NCI-H226 (cell line): ENCODE data around the gene KDM2A.
A peak's percentile ranks its signal among the peaks of the same experiment; 100 is the strongest.
"Not testable (repeated sequence)": the region's sequence is repeated elsewhere in the genome, so short reads cannot be mapped to it uniquely, and the experiment has no call there.

Experiments used
- DNase-seq: peaks from one replicate; pipeline ENCODE4 v3.0.0-alpha.2; 2015

KDM2A gene

DNA sequence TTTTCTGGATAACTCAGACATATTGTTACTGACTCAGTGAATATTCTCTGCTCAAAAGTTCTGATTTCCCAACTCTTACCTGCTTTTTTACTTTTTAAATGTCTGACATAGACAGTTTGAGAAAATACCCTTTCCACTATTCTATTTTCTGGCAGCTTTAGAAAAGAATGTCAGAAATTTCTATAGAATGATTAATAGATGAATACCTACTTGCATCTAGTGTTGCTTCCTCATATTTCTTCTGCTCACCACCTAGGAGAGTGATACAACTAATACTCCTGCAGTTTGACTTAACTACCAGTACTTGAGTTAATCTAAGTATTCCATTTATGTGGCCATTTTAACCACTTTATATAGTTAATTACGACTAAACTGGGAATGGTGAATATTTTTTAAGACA is 55.2 kb downstream of the KDM2A start:
- no peak for DNase-seq

- DNase-seq, result peak; percentile 4
These were observed 58.6 kb downstream of the KDM2A start for GRCh38 chr11:67177399-67178281.

GRCh38 chr11:67178421-67178820 is 59.4 kb downstream of the KDM2A start:
- peak; percentile 15 for DNase-seq

DNA sequence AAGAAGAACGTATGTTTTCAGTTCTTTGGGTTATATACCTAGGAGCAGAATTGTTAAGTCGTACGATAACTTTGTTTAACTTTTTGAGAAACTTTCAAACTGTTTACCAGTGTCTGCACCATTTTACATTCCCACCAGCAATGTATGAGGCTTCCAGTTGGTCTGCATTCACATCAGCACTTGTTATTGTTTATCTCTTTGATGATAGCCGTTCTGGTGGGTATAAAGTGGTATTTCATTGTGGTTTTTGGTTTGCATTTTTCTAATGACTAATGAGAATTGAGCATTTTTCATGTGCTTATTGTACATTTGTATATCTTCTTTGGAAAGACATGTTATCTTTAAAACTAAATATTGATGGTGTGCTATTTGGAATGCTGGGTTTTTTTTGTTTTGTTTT is 59.8 kb downstream of the KDM2A start:
- peak; percentile 21 for DNase-seq

DNA sequence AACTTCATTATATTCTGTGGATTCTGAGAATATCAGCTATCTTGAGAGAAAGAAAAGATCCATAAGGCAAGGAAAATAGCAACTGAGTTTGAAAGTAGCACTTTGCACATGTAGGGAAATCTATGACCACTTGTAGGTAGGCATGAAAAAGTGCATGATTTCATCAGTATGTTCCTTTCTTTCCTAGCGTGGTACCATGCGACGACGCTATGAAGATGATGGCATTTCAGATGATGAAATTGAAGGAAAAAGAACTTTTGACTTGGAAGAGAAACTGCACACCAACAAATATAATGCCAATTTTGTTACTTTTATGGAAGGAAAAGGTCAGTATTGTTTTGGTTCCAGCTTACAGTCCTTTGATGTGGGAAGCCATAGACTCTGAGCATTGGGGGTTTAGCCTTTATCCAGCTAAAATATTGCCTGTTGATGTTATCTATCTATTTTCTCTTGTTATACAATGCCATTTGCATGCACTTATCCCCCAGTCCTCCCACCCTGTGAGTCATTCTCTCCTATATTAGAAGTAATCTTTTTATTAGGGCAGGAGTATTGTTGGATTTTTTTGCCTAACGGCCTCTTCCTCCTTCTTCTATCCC is 60.9 kb downstream of the KDM2A start:
- no peak for DNase-seq

DNA sequence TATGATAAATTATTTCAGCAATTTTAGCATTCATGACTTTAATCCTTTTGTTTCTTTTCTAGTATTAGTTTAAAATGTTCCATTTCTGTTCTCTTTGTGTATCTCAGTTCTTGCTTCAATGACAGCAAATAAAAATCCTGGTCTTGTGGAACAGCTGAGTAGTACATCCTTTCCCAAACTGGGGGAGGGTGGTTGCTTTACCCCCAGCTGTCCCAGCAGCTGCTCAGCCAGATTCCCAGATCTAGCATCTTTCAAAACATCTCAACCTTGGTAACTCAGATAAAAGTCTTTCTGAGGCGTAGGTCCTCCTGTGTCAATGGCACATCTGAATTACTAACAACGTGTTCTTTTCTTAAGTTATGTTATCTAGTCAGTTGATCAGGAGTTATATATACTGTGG is 75.0 kb downstream of the KDM2A start:
- no peak for DNase-seq

DNA sequence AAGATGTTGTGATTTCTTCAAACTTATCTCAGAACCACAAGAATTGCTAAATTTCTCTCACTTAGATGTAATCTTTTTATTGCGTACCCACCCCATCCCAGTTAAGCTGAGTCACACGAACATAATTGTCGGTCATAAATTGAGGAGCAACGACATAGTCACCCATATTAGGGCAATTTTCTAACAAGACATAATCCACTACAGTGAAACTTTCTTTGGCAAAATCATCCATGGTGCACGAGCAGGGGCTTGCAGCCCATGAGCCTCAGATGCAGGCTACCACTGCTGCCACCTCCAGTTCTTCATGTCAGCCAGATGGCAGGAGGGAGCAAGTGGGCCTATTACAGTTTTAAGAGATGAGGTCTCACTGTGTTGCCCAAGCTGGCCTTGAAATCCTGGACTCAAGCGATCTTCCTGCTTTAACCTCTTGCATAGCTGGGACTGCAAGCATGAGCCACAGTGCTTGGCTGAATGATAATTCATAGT is 77.0 kb downstream of the KDM2A start:
- DNase-seq, result no peak

DNA sequence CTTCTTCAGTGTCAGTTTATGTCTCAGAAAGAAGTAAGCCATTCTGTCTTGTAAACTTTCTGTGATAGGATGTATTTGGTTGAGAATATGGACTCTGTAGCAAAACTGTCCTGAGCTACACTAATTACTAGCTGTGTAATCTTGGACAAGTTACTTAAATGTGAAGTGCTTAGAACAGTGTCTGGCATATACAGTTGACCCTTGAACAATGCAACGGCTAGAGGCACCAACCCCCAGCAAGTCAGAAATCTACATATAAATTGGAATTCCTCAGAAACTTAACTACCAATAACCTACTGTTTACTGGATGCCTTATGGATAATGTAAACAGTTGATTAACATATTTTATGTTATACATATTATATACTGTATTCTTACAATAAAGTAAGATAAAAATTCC is 78.5 kb downstream of the KDM2A start:
- no peak for DNase-seq

DNA sequence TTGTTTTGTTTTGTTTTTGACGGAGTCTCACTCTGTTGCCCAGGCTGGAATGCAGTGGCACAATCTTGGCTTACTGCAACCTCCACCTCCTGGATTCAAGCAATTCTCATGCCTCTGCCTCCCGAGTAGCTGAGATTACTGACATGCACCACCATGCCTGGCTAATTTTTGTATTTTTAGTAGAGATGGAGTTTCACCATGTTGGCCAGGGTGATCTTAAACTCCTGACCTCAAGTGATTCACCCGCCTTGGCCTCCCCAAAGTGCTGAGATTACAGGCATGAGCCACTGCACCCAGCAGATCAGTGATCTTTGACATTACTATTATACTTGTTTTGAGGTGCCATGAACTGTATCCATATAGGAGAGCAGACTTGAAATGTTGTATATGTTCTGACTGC is 79.7 kb downstream of the KDM2A start:
- not testable (repeated sequence) for DNase-seq

GRCh38 chr11:67199751-67200150 is 80.7 kb downstream of the KDM2A start:
- DNase-seq, result no peak

DNA sequence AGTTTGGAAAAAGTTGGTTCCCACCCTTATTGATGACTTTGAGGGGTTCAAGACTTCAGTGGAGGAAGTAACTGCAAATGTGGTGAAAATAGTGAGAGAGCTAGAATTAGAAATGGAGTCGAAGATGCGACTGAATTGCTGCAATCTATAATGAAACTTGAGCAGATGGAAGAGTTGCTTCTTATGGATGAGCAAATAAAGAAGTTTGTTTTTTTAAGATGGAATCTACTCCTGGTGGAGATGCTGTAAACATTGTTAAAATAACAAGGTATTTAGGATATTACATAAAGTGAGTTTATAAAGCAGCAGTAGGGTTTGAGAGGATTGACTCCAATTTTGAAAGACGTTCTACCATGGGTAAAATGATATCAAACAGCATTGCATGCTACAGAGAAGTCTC is 83.0 kb downstream of the KDM2A start:
- DNase-seq, result no peak

- no peak for DNase-seq
These were observed 85.8 kb downstream of the KDM2A start for GRCh38 chr11:67204822-67205221.

DNA sequence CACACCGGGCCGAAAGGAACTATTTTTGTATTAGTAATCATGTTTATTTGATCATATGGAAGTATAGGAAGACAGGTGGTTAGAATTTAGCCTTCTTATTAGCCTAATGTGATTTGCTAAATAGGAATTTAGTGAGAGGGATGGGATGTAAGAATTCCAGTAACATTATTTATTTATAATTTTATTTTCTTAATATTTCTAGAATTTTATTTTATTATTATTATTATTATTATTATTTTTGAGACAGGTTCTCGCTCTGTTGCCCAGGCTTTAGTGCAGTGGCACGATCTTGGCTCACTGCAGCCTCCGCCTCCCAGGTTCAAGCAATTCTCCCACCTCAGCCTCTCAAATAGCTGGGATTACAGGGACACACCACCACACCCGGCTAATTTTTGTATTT is 90.2 kb downstream of the KDM2A start:
- not testable (repeated sequence) for DNase-seq

DNA sequence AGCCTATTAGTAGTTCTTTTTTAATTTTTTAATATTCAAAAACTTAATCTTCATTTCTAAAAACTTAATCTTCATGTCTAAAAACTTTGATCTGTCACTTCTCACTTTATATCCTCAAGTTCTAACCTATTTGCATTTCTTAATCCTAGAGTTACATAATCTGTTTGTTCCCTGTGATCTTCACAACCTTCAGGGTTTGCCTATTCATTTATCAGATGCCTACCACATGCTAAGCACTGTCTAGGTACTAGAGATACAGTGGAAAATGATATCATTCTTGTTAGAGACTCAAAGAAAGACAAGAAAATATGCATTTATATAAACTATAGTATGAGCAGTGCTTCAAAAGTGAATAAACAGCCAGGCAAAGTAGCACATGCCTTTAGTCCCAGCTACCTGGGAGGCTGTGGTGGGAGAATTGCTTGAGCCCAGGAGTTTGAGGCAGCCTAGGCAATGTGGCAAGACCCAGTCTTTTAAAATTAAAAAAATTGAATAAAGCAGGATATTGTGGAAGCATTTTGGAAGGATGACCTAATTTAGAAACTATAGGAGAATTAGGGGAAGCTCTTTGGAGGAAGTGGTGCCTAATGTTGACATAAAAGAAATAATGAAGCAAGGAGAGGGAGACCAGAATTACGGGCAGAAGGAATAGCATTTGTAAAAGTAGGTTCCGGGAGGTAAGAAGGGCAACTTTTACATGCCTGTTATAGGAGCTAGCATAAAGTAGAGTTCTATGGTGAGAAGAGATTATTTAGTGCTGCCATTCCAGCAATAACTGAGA is 92.8 kb downstream of the KDM2A start:
- DNase-seq, result no peak

GRCh38 chr11:67213178-67213621 is 94.1 kb downstream of the KDM2A start:
- no peak for DNase-seq

DNA sequence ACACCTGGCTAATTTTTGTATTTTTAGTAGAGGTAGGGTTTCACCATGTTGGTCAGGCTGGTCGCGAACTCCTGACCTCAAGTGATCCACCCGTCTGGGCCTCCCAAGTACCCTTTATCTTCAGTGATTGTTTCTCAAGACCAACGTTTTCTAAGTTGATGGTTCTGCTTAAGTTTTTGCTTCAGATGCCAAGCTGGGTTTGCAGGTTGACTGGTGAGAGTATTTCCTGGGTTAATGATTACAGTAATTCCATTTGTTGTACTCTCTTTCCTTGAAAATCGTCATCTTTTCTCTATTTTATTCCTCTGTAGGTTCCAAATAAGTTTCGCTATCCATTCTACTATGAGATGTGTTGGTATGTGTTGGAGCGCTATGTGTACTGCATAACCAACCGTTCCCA is 108.7 kb downstream of the KDM2A start:
- DNase-seq, result no peak

GRCh38 chr11:67230406-67230805 is 111.3 kb downstream of the KDM2A start:
- no peak for DNase-seq

DNA sequence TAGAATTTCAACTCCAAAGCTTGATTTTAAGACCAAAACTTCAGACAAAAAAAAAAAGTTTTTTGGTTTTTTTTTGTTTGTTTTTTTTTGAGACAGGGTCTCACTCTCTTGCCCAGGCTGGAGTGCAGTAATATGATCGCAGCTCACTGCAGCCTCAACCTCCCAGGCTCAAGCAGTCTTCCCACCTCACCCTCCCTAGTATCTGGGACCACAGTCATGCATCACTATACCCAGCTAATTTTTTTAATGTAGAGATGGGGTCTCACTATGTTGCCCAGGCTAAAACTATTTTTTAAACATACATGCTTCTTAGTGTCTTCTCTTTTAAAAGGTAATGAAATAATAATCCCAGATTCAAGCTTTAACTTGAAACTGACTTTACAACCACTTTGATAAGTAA is 111.8 kb downstream of the KDM2A start:
- no peak for DNase-seq

- DNase-seq, result no peak
These were observed 114.6 kb downstream of the KDM2A start for GRCh38 chr11:67233584-67234190.

GRCh38 chr11:67234571-67234970 is 115.5 kb downstream of the KDM2A start:
- DNase-seq, result not testable (repeated sequence)

GRCh38 chr11:67237574-67237973 is 118.5 kb downstream of the KDM2A start:
- DNase-seq, result no peak

DNA sequence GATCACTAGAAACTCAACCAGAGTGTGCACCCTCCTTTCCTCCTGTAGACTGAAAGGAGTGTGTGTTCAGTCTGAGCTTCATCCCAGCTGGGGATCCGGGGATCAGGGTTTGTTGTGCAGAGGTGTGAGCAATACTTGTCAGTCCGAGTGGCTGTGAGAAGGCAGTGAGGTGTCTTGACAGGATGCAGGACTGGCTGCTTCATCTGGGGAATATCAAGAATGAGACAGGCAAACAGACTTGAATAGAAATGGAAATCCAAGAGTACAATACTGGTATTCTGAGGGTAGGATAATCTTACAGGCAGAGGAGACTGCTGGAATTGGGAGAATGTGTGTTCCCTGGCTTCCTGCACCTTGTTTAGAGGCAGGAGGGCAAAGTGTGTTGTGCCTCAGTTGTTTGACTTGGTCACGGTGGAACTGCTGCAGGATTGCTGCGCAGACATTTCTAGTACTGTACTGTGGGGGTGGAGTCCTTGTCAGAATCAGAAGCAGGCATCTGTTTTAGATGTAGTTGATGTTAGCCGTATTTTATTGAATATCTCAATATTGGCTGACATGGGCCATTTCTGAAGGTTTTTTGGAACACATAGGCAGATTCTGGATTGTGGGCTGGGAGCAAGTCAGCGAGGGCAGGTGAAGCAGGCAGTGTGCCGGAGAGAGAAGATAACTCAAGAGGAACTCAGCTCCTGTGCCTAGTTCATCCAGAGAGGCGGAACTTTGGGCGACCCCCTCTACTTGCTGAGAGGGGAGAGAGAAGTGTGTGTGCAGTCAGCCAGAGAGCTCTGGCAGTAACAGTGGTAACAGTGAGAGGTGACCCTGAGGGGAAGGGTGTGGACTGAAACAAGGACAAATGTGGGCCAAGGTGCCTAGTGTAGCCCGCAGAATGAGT is 120.1 kb downstream of the KDM2A start:
- DNase-seq, result no peak
